Activated naive CD4-positive, alpha-beta T cell treated with anti-CD3 and anti-CD28 coated beads, Interleukin-2, amount 10 ng/mL, durations not matched to agents 7 days and 5 days (primary cell): Measurements from ENCODE around the gene HUNK.
A peak's percentile ranks its signal among the peaks of the same experiment; 100 is the strongest.
"Not testable (repeated sequence)": the region's sequence is repeated elsewhere in the genome, so short reads cannot be mapped to it uniquely, and the experiment has no call there.

Experiments
- CTCF ChIA-PET: fragments of 350-600 bp; sonication (Branson Sonifier 250); formaldehyde crosslinking; loops from one replicate; lab custom pipeline; 2021; ENCODE audit warnings: antibody characterized with exemption; lab: Charles Lee
- DNase-seq: peaks from one replicate; pipeline ENCODE4 v3.0.0-alpha.2; 2020
- H3K27ac Mint-ChIP-seq: one replicate; pipeline ENCODE4 v1.8.0; 2021; ENCODE audit warnings: mild to moderate bottlenecking, moderate library complexity, mixed read lengths
- H3K27me3 Mint-ChIP-seq: one replicate; pipeline ENCODE4 v1.8.0; 2021; ENCODE audit warnings: mild to moderate bottlenecking, mixed read lengths
- H3K36me3 Mint-ChIP-seq: one replicate; pipeline ENCODE4 v1.8.0; 2021; ENCODE audit warnings: mixed read lengths
- H3K4me1 Mint-ChIP-seq: one replicate; pipeline ENCODE4 v1.8.0; 2021; ENCODE audit warnings: mixed read lengths
- H3K4me3 Mint-ChIP-seq: one replicate; pipeline ENCODE4 v1.8.0; 2021; ENCODE audit warnings: mild to moderate bottlenecking, moderate library complexity, mixed read lengths
- H3K9me3 Mint-ChIP-seq: one replicate; pipeline ENCODE4 v1.8.0; 2021; ENCODE audit warnings: mixed read lengths

The HUNK gene

DNA sequence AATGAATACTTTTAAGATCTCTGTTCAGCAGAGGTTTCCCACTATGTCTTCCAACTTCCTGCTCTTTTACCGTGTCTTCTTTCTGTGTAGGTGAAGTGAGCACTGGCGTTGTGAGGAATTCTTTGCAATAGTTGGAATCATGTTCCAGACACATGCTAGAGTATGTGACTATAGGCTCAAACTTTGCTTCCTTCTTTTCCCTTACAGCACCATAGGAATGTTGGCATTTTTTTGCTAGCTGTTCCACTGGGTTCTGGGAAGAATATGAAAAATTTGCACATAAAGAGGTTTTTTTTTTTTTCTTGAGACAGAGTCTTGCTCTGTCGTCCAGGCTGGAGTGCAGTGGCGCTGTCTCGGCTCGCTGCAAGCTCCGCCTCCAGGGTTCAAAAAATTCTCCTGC is 15.7 kb upstream of the HUNK start:
- CTCF ChIA-PET, result no interaction called here
- no peaks in the 10 kb centered on the region for H3K36me3 Mint-ChIP-seq

GRCh38 chr21:31857631-31858030 is 15.2 kb upstream of the HUNK start:
- H3K9me3 Mint-ChIP-seq, CTCF ChIA-PET, H3K27ac Mint-ChIP-seq, H3K4me3 Mint-ChIP-seq, H3K4me1 Mint-ChIP-seq, H3K36me3 Mint-ChIP-seq, H3K27me3 Mint-ChIP-seq, DNase-seq: not testable (repeated sequence)

More for the DNA sequence above, 15.7 kb upstream of the HUNK start:
- peaks cover 4% of the 10 kb centered on the region for H3K27me3 Mint-ChIP-seq
- DNase-seq, result no peak
- H3K4me3 Mint-ChIP-seq, result no peak overlapping the region
- no peaks in the 10 kb centered on the region for H3K9me3 Mint-ChIP-seq
- no peak overlapping the region for H3K27ac Mint-ChIP-seq
- H3K4me1 Mint-ChIP-seq, result no peaks in the 10 kb centered on the region

DNA sequence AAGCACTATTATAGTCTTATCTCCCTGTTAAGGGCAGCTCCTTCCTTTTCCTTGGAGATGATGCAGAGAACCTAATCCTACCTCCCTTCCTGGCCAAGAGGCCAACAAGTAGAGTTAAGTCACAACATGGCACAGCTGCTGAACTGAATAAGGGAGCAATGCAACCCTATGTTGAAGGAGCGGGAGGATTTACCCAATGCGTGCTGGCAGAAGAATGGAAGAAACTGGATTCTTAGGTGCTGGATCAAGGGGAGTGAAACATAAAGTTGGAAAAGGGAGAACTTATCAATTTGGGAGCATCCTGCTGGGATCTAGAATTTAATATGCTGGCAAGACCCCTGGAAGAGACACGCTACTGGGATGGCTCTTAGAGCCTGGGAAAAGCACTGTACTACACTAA is 12.0 kb upstream of the HUNK start:
- DNase-seq, result no peak
- Mint-ChIP-seq H3K36me3 (no peaks in the 10 kb centered on the region), H3K4me1 (no peaks in the 10 kb centered on the region), H3K9me3 (no peaks in the 10 kb centered on the region), H3K4me3 (no peak overlapping the region), H3K27ac (no peak overlapping the region), H3K27me3 (no peaks in the 10 kb centered on the region)
- CTCF ChIA-PET, result no interaction called here

- Mint-ChIP-seq H3K36me3 (no peaks in the 10 kb centered on the region), H3K27ac (no peak overlapping the region), H3K27me3 (no peaks in the 10 kb centered on the region), H3K4me1 (no peaks in the 10 kb centered on the region), H3K9me3 (no peaks in the 10 kb centered on the region), H3K4me3 (no peak overlapping the region)
- CTCF ChIA-PET, result no interaction called here
- no peak for DNase-seq
Observed at GRCh38 chr21:31862078-31862477, 10.7 kb upstream of the HUNK start.

GRCh38 chr21:31865429-31865970 is 7.3 kb upstream of the HUNK start:
- CTCF ChIA-PET, result interaction anchor here (0.6 to 2.2 kb wide), 6 partner anchors 9 to 393 kb away, joined by 3 to 8 read pairs (median 5); no protein-coding TSS in a partner anchor
- Mint-ChIP-seq H3K36me3 (no peaks in the 10 kb centered on the region), H3K4me1 (no peaks in the 10 kb centered on the region), H3K9me3 (no peaks in the 10 kb centered on the region), H3K4me3 (no peak overlapping the region), H3K27me3 (peaks cover 10% of the 10 kb centered on the region), H3K27ac (no peak overlapping the region)
- DNase-seq, result no peak

- CTCF ChIA-PET, result interaction anchor here (0.6 to 2.2 kb wide), 7 partner anchors 8 to 392 kb away, joined by 3 to 8 read pairs (median 3); no protein-coding TSS in a partner anchor
- Mint-ChIP-seq H3K4me1 (no peaks in the 10 kb centered on the region), H3K9me3 (no peaks in the 10 kb centered on the region), H3K27ac (no peak overlapping the region), H3K4me3 (no peak overlapping the region), H3K27me3 (peaks cover 16% of the 10 kb centered on the region), H3K36me3 (no peaks in the 10 kb centered on the region)
- peak; percentile 79 for DNase-seq
Observed at GRCh38 chr21:31866077-31866511, 6.7 kb upstream of the HUNK start.

- H3K9me3 Mint-ChIP-seq, result no peaks in the 10 kb centered on the region
- no peaks in the 10 kb centered on the region for H3K36me3 Mint-ChIP-seq
- H3K27me3 Mint-ChIP-seq, result peaks cover 50% of the 10 kb centered on the region
- no peak overlapping the region for H3K4me3 Mint-ChIP-seq
- peaks cover 8% of the 10 kb centered on the region for H3K4me1 Mint-ChIP-seq
- CTCF ChIA-PET, result interaction anchor here (1.0 kb wide), 1 partner anchor 732 kb away, joined by 3 read pairs; no protein-coding TSS in a partner anchor
- DNase-seq, result no peak
- no peak overlapping the region for H3K27ac Mint-ChIP-seq
Observed at GRCh38 chr21:31869750-31870149, 3.1 kb upstream of the HUNK start.

- Mint-ChIP-seq H3K36me3 (no peaks in the 10 kb centered on the region), H3K27ac (no peak overlapping the region), H3K4me1 (peaks cover 8% of the 10 kb centered on the region), H3K27me3 (peaks cover 59% of the 10 kb centered on the region), H3K4me3 (no peak overlapping the region), H3K9me3 (no peaks in the 10 kb centered on the region)
- no peak for DNase-seq
- CTCF ChIA-PET, result interaction anchor here (2.3 kb wide), 1 partner anchor 387 kb away, joined by 5 read pairs; no protein-coding TSS in a partner anchor
Observed at GRCh38 chr21:31870472-31871193, 2.2 kb upstream of the HUNK start.

DNA sequence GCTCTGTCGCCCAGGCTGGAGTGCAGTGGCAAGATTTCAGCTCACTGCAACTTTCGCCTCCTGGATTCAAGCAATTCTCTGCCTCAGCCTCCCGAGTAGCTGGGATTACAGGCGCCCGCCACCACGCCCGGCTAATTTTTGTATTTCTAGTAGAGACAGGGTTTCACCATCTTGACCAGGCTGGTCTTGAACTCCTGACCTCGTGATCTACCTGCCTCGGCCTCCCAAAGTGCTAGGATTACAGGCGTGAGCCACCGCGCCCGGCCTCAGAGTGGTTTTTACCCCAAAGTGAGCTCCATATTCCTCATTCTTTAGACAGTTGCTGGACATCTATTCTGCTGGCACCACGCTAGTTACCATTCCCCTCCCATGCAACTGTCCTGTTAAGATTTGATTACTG is 1.4 kb upstream of the HUNK start:
- H3K4me1 Mint-ChIP-seq, H3K9me3 Mint-ChIP-seq, H3K27ac Mint-ChIP-seq, DNase-seq, H3K36me3 Mint-ChIP-seq: not testable (repeated sequence)
- CTCF ChIA-PET, result interaction anchor here (2.3 kb wide), 1 partner anchor 387 kb away, joined by 5 read pairs; no protein-coding TSS in a partner anchor
- Mint-ChIP-seq H3K4me3 (peak overlapping the region; percentile 75), H3K27me3 (peaks cover 65% of the 10 kb centered on the region)

GRCh38 chr21:31872072-31872451 is 758 bp upstream of the HUNK start:
- H3K9me3 Mint-ChIP-seq, result no peaks in the 10 kb centered on the region
- CTCF ChIA-PET, result interaction anchor here (2.3 kb wide), 1 partner anchor 386 kb away, joined by 5 read pairs; no protein-coding TSS in a partner anchor
- no peaks in the 10 kb centered on the region for H3K36me3 Mint-ChIP-seq
- peak overlapping the region; percentile 75 for H3K4me3 Mint-ChIP-seq
- no peak for DNase-seq
- peaks cover 69% of the 10 kb centered on the region for H3K27me3 Mint-ChIP-seq
- H3K27ac Mint-ChIP-seq, result no peak overlapping the region
- peaks cover 8% of the 10 kb centered on the region for H3K4me1 Mint-ChIP-seq

- H3K9me3 Mint-ChIP-seq, result no peaks in the 10 kb centered on the region
- peak; percentile 27 for DNase-seq
- CTCF ChIA-PET, result interaction anchor here (2.1 kb wide), 1 partner anchor 8 kb away, joined by 8 read pairs; no protein-coding TSS in a partner anchor
- H3K4me3 Mint-ChIP-seq, result no peak overlapping the region
- no peak overlapping the region for H3K27ac Mint-ChIP-seq
- H3K4me1 Mint-ChIP-seq, result peaks cover 8% of the 10 kb centered on the region
- H3K27me3 Mint-ChIP-seq, result peaks cover 78% of the 10 kb centered on the region
- H3K36me3 Mint-ChIP-seq, result no peaks in the 10 kb centered on the region
Observed at GRCh38 chr21:31873275-31873695, 465 bp downstream of the HUNK start.

GRCh38 chr21:31873696-31874599 is 1.1 kb downstream of the HUNK start:
- CTCF ChIA-PET, result interaction anchor here (2.1 kb wide), 1 partner anchor 9 kb away, joined by 8 read pairs; no protein-coding TSS in a partner anchor
- Mint-ChIP-seq H3K27ac (no peak overlapping the region), H3K36me3 (no peaks in the 10 kb centered on the region), H3K9me3 (no peaks in the 10 kb centered on the region), H3K4me3 (peak overlapping the region; percentile 45), H3K4me1 (peaks cover 8% of the 10 kb centered on the region), H3K27me3 (peaks cover 78% of the 10 kb centered on the region)
- DNase-seq, result peak; percentile 56

- no peaks in the 10 kb centered on the region for H3K36me3 Mint-ChIP-seq
- H3K27me3 Mint-ChIP-seq, result peaks cover 74% of the 10 kb centered on the region
- H3K4me1 Mint-ChIP-seq, result peaks cover 8% of the 10 kb centered on the region
- DNase-seq, result no peak
- CTCF ChIA-PET, result interaction anchor here (2.1 kb wide), 1 partner anchor 10 kb away, joined by 8 read pairs; no protein-coding TSS in a partner anchor
- H3K9me3 Mint-ChIP-seq, result no peaks in the 10 kb centered on the region
- H3K27ac Mint-ChIP-seq, result no peak overlapping the region
- H3K4me3 Mint-ChIP-seq, result no peak overlapping the region
Observed at GRCh38 chr21:31874812-31875212, 2.0 kb downstream of the HUNK start.

DNA sequence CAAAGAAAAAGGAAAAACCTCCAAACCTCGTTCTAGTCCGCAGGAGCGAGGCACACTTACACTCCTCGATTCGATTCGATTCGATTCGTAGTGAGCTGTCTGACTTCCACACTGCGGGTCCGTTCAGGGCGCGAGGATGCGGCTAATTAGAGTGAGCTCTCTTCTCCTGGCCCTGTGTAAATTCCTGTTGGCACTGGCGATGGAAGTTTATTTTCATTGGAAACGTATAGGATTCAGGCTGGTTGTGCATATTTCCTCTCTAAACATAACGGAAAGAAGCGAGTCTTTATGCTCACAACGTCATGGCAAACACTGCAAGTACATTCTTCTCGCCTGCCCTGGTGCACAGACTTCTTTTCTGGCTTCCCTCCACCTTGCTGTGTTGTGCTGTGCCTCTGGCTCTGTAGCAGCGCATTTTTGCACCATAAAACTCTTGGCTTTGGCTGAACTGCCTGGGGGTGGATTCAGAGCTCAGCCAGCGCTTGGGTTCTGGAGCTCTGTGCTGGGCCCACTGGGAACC is 2.7 kb downstream of the HUNK start:
- Mint-ChIP-seq H3K27me3 (peaks cover 67% of the 10 kb centered on the region), H3K27ac (no peak overlapping the region), H3K4me3 (peak overlapping the region; percentile 10), H3K4me1 (peaks cover 8% of the 10 kb centered on the region), H3K36me3 (no peaks in the 10 kb centered on the region), H3K9me3 (no peaks in the 10 kb centered on the region)
- CTCF ChIA-PET, result no interaction called here
- DNase-seq, result no peak
